SU-DHL-6 (cell line): Measurements from ENCODE around the gene RSBN1L.

Source experiments
- H2AFZ ChIP-seq: fragments of 200-600 bp; sonication (generic); 2 replicates; pipeline ENCODE4 v1.6.1; 2014; ENCODE audit warnings: low read depth, mild to moderate bottlenecking, moderate library complexity, mixed read lengths, antibody characterized with exemption, low read length; ENCODE audit not compliant: severe bottlenecking
- H3F3A ChIP-seq: fragments of 200-600 bp; shearing (Covaris generic); 2 replicates; pipeline ENCODE4 v1.6.0; 2016; ENCODE audit warnings: antibody characterized with exemption, mild to moderate bottlenecking; ENCODE audit not compliant: insufficient read depth
- H3K27ac ChIP-seq: fragments of 200-600 bp; sonication (generic); 2 replicates; pipeline ENCODE4 v1.5.1; 2016; ENCODE audit warnings: low read depth, mild to moderate bottlenecking, low read length, moderate library complexity, mixed read lengths
- H3K27me3 ChIP-seq: fragments of 200-600 bp; sonication (generic), shearing (Covaris generic); 2 replicates; pipeline ENCODE4 v1.6.0; 2014; ENCODE audit warnings: mild to moderate bottlenecking, low read length
- H3K36me3 ChIP-seq: fragments of 200-600 bp; sonication (generic); 2 replicates; pipeline ENCODE4 v1.6.1; 2014; ENCODE audit warnings: mild to moderate bottlenecking, low read length, mixed read lengths
- H3K4me2 ChIP-seq: fragments of 300-600, 200-600 bp; shearing (Covaris generic), sonication (generic); 2 replicates; pipeline ENCODE4 v1.6.0; 2014; ENCODE audit warnings: low read length, low read depth, mild to moderate bottlenecking; ENCODE audit not compliant: poor library complexity, severe bottlenecking
- H3K4me3 ChIP-seq: fragments of 200-600 bp; sonication (generic); 2 replicates; pipeline ENCODE4 v1.5.1; 2014; ENCODE audit warnings: antibody characterized with exemption, low read length, mild to moderate bottlenecking, mixed read lengths; ENCODE audit not compliant: insufficient read depth, poor library complexity, severe bottlenecking
- H3K79me2 ChIP-seq: fragments of 200-600 bp; sonication (generic); 2 replicates; pipeline ENCODE4 v1.6.1; 2014; ENCODE audit warnings: mild to moderate bottlenecking, low read length, moderate library complexity; ENCODE audit not compliant: insufficient read depth
- H3K9ac ChIP-seq: fragments of 200-600 bp; sonication (generic); 2 replicates; pipeline ENCODE4 v1.7.0; 2014; ENCODE audit warnings: mild to moderate bottlenecking, low read length
- H3K9me2 ChIP-seq: fragments of 200-600 bp; sonication (generic); replicated peaks from 2 replicates; pipeline ENCODE4 v1.6.1; 2014; ENCODE audit warnings: low read length; ENCODE audit not compliant: insufficient read depth
- H3K9me3 ChIP-seq: fragments of 200-600 bp; sonication (generic); 2 replicates; pipeline ENCODE4 v1.6.1; 2014; ENCODE audit warnings: low read length, mixed read lengths; ENCODE audit not compliant: insufficient read depth
- H4K20me1 ChIP-seq: fragments of 200-600 bp; sonication (generic); 2 replicates; pipeline ENCODE4 v1.6.1; 2014; ENCODE audit warnings: low read depth, mild to moderate bottlenecking, antibody characterized with exemption, low read length, moderate library complexity, mixed read lengths
- EZH2phosphoT487 ChIP-seq: fragments of 200-600 bp; sonication (generic), shearing (Covaris generic); conservative IDR thresholded peaks from 2 replicates; pipeline ENCODE4 v1.6.1; 2018; ENCODE audit warnings: mild to moderate bottlenecking, antibody characterized with exemption, low read length, moderate library complexity, mixed read lengths
- TF ChIP-seq, protein P1 (sequence below): fragments of 200-600 bp; sonication (generic); IDR thresholded peaks from one replicate; pipeline ENCODE4 v1.5.1; 2017; ENCODE audit warnings: antibody characterized with exemption, mild to moderate bottlenecking, low read length, moderate library complexity; ENCODE audit not compliant: insufficient read depth, poor library complexity, severe bottlenecking

RSBN1L gene

GRCh38 chr7:77831481-77831880, 135.2 kb downstream of the RSBN1L start:
- H3K9ac ChIP-seq = peak overlapping the region; percentile 1; the same call in 1 of the 2 replicates
- H3K9me3 ChIP-seq = no peaks in the 10 kb centered on the region
- H3K79me2 ChIP-seq = peaks cover 99% of the 10 kb centered on the region
- H3F3A ChIP-seq = peaks cover 61% of the 10 kb centered on the region
- no peaks in the 10 kb centered on the region for H3K36me3 ChIP-seq
- H3K9me2 ChIP-seq = no peaks in the 10 kb centered on the region
- no peak overlapping the region for H2AFZ ChIP-seq
- TF ChIP-seq EZH2phosphoT487 = no peak
- TF ChIP-seq, protein P1, sequence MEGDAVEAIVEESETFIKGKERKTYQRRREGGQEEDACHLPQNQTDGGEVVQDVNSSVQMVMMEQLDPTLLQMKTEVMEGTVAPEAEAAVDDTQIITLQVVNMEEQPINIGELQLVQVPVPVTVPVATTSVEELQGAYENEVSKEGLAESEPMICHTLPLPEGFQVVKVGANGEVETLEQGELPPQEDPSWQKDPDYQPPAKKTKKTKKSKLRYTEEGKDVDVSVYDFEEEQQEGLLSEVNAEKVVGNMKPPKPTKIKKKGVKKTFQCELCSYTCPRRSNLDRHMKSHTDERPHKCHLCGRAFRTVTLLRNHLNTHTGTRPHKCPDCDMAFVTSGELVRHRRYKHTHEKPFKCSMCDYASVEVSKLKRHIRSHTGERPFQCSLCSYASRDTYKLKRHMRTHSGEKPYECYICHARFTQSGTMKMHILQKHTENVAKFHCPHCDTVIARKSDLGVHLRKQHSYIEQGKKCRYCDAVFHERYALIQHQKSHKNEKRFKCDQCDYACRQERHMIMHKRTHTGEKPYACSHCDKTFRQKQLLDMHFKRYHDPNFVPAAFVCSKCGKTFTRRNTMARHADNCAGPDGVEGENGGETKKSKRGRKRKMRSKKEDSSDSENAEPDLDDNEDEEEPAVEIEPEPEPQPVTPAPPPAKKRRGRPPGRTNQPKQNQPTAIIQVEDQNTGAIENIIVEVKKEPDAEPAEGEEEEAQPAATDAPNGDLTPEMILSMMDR = no peak
- no peak overlapping the region for H3K4me3 ChIP-seq
- H3K27ac ChIP-seq = peak overlapping the region; percentile 97
- H3K27me3 ChIP-seq = no peaks in the 10 kb centered on the region
- H4K20me1 ChIP-seq = peaks cover 11% of the 10 kb centered on the region; the same call in 1 of the 2 replicates
- peak overlapping the region; percentile 97 for H3K4me2 ChIP-seq

DNA sequence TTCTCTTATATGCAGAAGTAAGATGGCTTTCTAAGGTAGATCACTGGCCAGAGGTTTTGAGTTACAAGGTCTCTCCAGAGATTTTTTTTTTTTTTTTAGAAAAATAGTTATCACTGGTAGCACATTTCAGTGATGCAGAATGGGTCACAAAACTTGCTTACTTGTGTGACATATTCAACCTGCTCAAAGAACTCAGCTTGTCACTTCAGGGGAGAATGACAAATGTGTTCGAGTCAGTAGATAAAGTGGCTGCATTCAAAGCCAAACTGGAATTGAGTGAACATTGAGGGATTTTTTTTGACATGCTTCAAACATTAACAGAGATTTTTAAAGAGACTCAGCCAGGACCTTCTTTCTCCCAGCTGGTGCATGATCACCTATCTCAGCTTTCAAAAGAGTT, 135.7 kb downstream of the RSBN1L start:
- no peak overlapping the region for H2AFZ ChIP-seq
- H3K9ac ChIP-seq = peak overlapping the region; percentile 5
- H3F3A ChIP-seq = peaks cover 58% of the 10 kb centered on the region
- H3K79me2 ChIP-seq = peaks cover 99% of the 10 kb centered on the region
- peaks cover 11% of the 10 kb centered on the region; the same call in 1 of the 2 replicates for H4K20me1 ChIP-seq
- no peaks in the 10 kb centered on the region for H3K9me3 ChIP-seq
- no peaks in the 10 kb centered on the region for H3K36me3 ChIP-seq
- no peak overlapping the region for H3K4me3 ChIP-seq
- TF ChIP-seq, protein P1 = no peak
- TF ChIP-seq EZH2phosphoT487 = no peak
- H3K4me2 ChIP-seq = peak overlapping the region; percentile 97
- peak overlapping the region; percentile 97; the same call in 1 of the 2 replicates for H3K27ac ChIP-seq
- no peaks in the 10 kb centered on the region for H3K27me3 ChIP-seq
- H3K9me2 ChIP-seq = no peaks in the 10 kb centered on the region
